K562 (cell line): ENCODE data around the gene RETREG2.

ENCODE experiments used
- HNRNPK ChIP-seq: fragments of 200-400 bp; formaldehyde crosslinking; IDR thresholded peaks from one replicate; pipeline ENCODE4 v1.6.1; 2018; ENCODE audit warnings: mild to moderate bottlenecking, low read depth, low read length; ENCODE audit not compliant: poor library complexity, severe bottlenecking
- MCM2 ChIP-seq: fragments of 450-650 bp; IDR thresholded peaks from 2 replicates; pipeline ENCODE4 v1.6.1; 2017; ENCODE audit warnings: low read depth, mild to moderate bottlenecking
- SMARCA5 ChIP-seq: fragments of 450-650 bp; IDR thresholded peaks from 2 replicates; pipeline ENCODE4 v1.6.1; 2016
- TEAD4 ChIP-seq, 2 experiments: sonication (generic) in 1 of 2; formaldehyde crosslinking in 1 of 2; IDR thresholded peaks; 2 replicates each; pipeline versions ENCODE4 v1.6.1 to v1.8.0; 2012 to 2022; ENCODE audit warnings: borderline replicate concordance in 1 of 2, inconsistent platforms in 1 of 2, low read length in 1 of 2, mild to moderate bottlenecking in 1 of 2, missing genetic modification reagents in 1 of 2
- ZKSCAN1 ChIP-seq: fragments of 150-350 bp; IDR thresholded peaks from 2 replicates; pipeline ENCODE4 v1.6.1; 2016; ENCODE audit warnings: low read depth, low read length
- ZNF217 ChIP-seq: sonication (generic); formaldehyde crosslinking; IDR thresholded peaks from 2 replicates; pipeline ENCODE4 v1.8.0; 2022; ENCODE audit warnings: mild to moderate bottlenecking, missing genetic modification reagents
- ZNF551 ChIP-seq: fragments of 250-450 bp; sonication (Bioruptor Pico); IDR thresholded peaks from 2 replicates; pipeline ENCODE4 v1.5.0; 2021; ENCODE audit warnings: mild to moderate bottlenecking, moderate library complexity
- ZNF75A ChIP-seq: fragments of 450-650 bp; formaldehyde crosslinking; IDR thresholded peaks from 2 replicates; pipeline ENCODE4 v1.4.0; 2020; ENCODE audit warnings: mild to moderate bottlenecking
- TF ChIP-seq, protein P1 (sequence below): fragments of 200-600 bp; sonication (generic); IDR thresholded peaks from one replicate; pipeline ENCODE4 v1.6.1; 2012; ENCODE audit warnings: mild to moderate bottlenecking, low read depth, low read length, inconsistent platforms
- TF ChIP-seq, protein P2 (sequence below), 3 experiments: IDR thresholded peaks in 2 of 3; conservative IDR thresholded peaks in 1 of 3; 2 replicates each; pipeline ENCODE4 v1.5.1; 2011 to 2012; ENCODE audit warnings: low read length in 3 of 3, mild to moderate bottlenecking in 3 of 3, control low read depth in 2 of 3, improper control_type of control experiment in 1 of 3, inconsistent platforms in 1 of 3, low read depth in 1 of 3, mixed read lengths in 1 of 3, moderate library complexity in 1 of 3; ENCODE audit not compliant: insufficient read depth in 2 of 3
- TF ChIP-seq, protein P3 (sequence below): sonication (generic); formaldehyde crosslinking; IDR thresholded peaks from 2 replicates; pipeline ENCODE4 v1.5.0; 2020; ENCODE audit warnings: missing genetic modification reagents

DNA sequence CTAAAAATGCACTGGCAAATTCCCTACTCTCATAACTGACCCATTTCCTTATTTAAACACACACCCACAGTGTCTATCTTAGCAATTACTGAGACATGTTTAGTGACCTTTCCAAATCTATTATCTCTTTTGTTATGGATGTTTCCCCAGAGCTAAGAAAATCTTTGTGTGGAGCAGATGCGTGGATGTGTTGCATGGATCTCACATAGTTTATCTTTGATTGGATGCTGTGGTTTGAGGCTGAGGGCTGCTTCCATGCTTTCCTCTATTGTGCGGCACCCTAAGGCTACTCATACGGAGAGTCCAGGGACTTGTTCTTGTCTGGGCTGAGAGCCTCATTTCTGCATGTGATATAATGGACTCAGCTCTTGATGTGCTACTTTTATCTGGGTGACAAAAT lies 56.3 kb downstream of the RETREG2 start:
- TF ChIP-seq ZNF75A (no peak), SMARCA5 (no peak), MCM2 (no peak), HNRNPK (no peak), ZNF217 (no peak), TEAD4 (IDR thresholded peaks at IDR 0.05; ENCODE audit: low read length) (no peak), TEAD4 (CRISPR knock-in tag; IDR thresholded peaks at IDR 0.05; ENCODE audit: borderline replicate concordance) (no peak), ZNF551 (CRISPR knock-in tag) (no peak), ZKSCAN1 (no peak)
- TF ChIP-seq, protein P1, sequence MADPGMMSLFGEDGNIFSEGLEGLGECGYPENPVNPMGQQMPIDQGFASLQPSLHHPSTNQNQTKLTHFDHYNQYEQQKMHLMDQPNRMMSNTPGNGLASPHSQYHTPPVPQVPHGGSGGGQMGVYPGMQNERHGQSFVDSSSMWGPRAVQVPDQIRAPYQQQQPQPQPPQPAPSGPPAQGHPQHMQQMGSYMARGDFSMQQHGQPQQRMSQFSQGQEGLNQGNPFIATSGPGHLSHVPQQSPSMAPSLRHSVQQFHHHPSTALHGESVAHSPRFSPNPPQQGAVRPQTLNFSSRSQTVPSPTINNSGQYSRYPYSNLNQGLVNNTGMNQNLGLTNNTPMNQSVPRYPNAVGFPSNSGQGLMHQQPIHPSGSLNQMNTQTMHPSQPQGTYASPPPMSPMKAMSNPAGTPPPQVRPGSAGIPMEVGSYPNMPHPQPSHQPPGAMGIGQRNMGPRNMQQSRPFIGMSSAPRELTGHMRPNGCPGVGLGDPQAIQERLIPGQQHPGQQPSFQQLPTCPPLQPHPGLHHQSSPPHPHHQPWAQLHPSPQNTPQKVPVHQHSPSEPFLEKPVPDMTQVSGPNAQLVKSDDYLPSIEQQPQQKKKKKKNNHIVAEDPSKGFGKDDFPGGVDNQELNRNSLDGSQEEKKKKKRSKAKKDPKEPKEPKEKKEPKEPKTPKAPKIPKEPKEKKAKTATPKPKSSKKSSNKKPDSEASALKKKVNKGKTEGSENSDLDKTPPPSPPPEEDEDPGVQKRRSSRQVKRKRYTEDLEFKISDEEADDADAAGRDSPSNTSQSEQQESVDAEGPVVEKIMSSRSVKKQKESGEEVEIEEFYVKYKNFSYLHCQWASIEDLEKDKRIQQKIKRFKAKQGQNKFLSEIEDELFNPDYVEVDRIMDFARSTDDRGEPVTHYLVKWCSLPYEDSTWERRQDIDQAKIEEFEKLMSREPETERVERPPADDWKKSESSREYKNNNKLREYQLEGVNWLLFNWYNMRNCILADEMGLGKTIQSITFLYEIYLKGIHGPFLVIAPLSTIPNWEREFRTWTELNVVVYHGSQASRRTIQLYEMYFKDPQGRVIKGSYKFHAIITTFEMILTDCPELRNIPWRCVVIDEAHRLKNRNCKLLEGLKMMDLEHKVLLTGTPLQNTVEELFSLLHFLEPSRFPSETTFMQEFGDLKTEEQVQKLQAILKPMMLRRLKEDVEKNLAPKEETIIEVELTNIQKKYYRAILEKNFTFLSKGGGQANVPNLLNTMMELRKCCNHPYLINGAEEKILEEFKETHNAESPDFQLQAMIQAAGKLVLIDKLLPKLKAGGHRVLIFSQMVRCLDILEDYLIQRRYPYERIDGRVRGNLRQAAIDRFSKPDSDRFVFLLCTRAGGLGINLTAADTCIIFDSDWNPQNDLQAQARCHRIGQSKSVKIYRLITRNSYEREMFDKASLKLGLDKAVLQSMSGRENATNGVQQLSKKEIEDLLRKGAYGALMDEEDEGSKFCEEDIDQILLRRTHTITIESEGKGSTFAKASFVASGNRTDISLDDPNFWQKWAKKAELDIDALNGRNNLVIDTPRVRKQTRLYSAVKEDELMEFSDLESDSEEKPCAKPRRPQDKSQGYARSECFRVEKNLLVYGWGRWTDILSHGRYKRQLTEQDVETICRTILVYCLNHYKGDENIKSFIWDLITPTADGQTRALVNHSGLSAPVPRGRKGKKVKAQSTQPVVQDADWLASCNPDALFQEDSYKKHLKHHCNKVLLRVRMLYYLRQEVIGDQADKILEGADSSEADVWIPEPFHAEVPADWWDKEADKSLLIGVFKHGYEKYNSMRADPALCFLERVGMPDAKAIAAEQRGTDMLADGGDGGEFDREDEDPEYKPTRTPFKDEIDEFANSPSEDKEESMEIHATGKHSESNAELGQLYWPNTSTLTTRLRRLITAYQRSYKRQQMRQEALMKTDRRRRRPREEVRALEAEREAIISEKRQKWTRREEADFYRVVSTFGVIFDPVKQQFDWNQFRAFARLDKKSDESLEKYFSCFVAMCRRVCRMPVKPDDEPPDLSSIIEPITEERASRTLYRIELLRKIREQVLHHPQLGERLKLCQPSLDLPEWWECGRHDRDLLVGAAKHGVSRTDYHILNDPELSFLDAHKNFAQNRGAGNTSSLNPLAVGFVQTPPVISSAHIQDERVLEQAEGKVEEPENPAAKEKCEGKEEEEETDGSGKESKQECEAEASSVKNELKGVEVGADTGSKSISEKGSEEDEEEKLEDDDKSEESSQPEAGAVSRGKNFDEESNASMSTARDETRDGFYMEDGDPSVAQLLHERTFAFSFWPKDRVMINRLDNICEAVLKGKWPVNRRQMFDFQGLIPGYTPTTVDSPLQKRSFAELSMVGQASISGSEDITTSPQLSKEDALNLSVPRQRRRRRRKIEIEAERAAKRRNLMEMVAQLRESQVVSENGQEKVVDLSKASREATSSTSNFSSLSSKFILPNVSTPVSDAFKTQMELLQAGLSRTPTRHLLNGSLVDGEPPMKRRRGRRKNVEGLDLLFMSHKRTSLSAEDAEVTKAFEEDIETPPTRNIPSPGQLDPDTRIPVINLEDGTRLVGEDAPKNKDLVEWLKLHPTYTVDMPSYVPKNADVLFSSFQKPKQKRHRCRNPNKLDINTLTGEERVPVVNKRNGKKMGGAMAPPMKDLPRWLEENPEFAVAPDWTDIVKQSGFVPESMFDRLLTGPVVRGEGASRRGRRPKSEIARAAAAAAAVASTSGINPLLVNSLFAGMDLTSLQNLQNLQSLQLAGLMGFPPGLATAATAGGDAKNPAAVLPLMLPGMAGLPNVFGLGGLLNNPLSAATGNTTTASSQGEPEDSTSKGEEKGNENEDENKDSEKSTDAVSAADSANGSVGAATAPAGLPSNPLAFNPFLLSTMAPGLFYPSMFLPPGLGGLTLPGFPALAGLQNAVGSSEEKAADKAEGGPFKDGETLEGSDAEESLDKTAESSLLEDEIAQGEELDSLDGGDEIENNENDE: no peak
- TF ChIP-seq, protein P2, sequence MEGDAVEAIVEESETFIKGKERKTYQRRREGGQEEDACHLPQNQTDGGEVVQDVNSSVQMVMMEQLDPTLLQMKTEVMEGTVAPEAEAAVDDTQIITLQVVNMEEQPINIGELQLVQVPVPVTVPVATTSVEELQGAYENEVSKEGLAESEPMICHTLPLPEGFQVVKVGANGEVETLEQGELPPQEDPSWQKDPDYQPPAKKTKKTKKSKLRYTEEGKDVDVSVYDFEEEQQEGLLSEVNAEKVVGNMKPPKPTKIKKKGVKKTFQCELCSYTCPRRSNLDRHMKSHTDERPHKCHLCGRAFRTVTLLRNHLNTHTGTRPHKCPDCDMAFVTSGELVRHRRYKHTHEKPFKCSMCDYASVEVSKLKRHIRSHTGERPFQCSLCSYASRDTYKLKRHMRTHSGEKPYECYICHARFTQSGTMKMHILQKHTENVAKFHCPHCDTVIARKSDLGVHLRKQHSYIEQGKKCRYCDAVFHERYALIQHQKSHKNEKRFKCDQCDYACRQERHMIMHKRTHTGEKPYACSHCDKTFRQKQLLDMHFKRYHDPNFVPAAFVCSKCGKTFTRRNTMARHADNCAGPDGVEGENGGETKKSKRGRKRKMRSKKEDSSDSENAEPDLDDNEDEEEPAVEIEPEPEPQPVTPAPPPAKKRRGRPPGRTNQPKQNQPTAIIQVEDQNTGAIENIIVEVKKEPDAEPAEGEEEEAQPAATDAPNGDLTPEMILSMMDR (IDR thresholded peaks at IDR 0.05 in 2 of 3, conservative IDR thresholded peaks at IDR 0.05 in 1 of 3; ENCODE audit: insufficient read depth in 2 of 3, low read depth in 1 of 3, low read length in 3 of 3): no peak
- TF ChIP-seq, protein P3, sequence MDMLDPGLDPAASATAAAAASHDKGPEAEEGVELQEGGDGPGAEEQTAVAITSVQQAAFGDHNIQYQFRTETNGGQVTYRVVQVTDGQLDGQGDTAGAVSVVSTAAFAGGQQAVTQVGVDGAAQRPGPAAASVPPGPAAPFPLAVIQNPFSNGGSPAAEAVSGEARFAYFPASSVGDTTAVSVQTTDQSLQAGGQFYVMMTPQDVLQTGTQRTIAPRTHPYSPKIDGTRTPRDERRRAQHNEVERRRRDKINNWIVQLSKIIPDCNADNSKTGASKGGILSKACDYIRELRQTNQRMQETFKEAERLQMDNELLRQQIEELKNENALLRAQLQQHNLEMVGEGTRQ (CRISPR knock-in tag): no peak
